GM12872 (cell line): ENCODE measurements around the gene AOAH.

Source experiments
- CTCF ChIP-seq: IDR thresholded peaks from 3 replicates; pipeline ENCODE4 v1.5.1; 2011; ENCODE audit warnings: low read depth, mild to moderate bottlenecking, low read length, moderate library complexity; ENCODE audit not compliant: insufficient read depth

AOAH gene

GRCh38 chr7:36760856-36761762, 36.8 kb upstream of the AOAH start:
- no peak for TF ChIP-seq CTCF

GRCh38 chr7:36758879-36759278, 34.6 kb upstream of the AOAH start:
- no peak for TF ChIP-seq CTCF

DNA sequence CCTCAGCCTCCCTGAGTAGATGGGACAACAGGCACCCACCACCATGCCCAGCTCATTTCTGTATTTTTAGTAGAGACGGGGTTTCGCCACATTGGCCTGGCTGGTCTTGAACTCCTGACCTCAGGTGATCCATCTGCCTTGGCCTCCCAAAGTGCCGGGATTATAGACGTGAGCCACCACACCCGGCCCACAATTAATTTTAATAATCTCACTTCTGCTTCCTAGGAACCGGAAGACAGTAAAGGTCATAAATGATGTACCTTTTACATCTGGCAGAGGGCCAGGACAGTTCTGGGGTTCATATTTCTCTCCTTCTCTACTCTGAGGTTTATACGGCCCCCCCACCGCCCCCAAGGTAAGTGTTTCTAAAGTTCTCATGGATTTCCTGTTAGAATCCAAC, 31.2 kb upstream of the AOAH start:
- no peak for TF ChIP-seq CTCF

DNA sequence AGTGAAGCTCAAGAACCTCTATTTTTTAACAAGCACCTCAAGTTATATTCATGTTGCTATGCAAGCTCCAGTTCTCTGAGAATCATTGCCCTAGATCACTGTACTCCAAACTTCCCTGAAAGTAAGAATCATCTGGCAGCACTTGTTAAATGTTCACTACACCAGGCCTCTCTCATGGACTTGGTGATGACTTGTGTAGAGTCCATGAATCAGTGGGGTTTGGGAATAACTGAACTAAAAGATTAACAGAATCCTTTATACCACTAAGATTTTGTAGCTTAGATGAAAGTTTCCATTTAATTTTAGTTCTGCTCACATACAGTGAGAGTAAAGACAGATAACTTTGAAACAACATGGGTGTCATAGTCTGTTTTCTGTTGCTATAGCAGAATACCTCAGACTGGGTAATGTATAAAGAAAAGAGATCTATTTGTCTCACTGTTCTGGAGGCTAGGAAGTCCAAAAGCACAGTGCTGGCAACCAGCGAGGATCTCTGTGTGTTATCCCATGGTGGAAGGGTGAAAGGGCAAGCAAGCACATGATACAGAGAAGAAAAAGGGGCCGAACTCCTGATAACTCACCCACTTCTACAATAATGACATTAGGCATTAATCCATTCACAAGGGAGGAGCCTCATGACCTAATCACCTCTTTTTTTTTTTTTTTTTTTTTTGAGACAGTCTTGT, 27.9 kb upstream of the AOAH start:
- no peak for TF ChIP-seq CTCF

DNA sequence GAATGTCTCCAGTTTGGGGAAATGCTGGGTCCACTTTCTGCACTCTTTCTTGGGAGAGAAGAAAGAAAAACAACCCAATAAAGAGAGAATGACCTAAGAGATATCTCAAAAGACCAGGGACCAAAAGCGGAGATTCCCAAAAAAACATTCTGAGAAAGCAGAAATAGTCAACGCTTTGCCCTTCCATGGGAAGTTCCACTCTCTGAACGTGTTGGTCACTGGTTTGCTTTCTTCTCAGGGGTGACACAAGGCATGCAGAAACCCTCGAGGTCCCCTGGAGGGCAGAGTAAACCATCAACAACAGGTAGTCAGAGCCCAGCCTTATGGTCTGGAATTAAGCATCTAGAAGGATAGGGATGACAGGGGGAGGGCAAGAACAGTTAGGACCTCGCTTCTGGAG, 26.2 kb upstream of the AOAH start:
- TF ChIP-seq CTCF, result no peak

DNA sequence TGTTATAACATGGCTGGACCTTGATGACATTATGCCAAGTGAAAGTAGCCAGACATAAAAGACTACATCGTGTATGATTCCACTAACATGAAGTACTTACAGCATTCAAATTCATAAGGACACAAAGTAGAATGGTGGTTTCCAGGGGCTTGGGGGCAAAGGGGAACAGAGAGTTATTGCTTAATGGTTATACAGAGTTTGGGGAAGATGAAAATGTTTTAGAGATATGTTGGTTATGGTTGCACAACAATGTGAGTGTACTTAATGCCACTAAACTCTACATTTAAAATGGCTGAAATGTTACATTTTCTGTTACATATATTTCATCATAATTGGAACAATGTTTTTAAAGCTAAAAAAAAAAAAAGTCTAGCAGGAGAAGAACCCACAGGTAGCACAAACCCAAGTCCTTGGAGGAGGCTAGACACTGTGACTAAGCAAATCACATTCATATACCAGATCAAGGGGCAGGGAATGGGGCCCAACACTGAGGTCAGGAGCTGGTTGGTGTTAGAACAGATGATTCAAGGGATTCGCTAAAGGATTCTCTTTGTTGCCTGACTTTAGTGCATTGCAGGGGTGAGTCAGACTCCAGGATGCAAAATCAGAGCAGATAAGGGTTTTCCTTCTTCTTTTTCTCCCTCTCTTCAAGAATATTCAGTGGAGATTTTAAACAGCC, 25.1 kb upstream of the AOAH start:
- no peak for TF ChIP-seq CTCF

GRCh38 chr7:36748017-36748487, 23.8 kb upstream of the AOAH start:
- TF ChIP-seq CTCF, result no peak
